Neutrophil (primary cell): ENCODE measurements around the gene KLHL33.

Experiments
- H3K27ac ChIP-seq: fragments of 200-600 bp; sonication (generic); 2 replicates; pipeline ENCODE4 v1.5.1; 2016; ENCODE audit warnings: mild to moderate bottlenecking, moderate library complexity
- H3K27me3 ChIP-seq: fragments of 200-600 bp; sonication (generic); 2 replicates; pipeline ENCODE4 v1.6.0; 2016; ENCODE audit warnings: mild to moderate bottlenecking
- H3K36me3 ChIP-seq: fragments of 200-600 bp; sonication (generic); 2 replicates; pipeline ENCODE4 v1.5.1; 2017
- H3K4me1 ChIP-seq, 2 experiments: fragments of 200-600 bp in 1 of 2; sonication (generic) in 1 of 2; 1 replicate in 1 of 2; 2 replicates in 1 of 2; pipeline versions ENCODE4 v1.5.1 to v1.6.1; 2013 to 2016; ENCODE audit warnings: low read depth in 1 of 2, low read length in 1 of 2, mild to moderate bottlenecking in 1 of 2, moderate library complexity in 1 of 2; ENCODE audit not compliant: control insufficient read depth in 1 of 2, insufficient read depth in 1 of 2
- H3K4me3 ChIP-seq, 2 experiments: fragments of 200-600 bp in 1 of 2; sonication (generic) in 1 of 2; 1 replicate in 1 of 2; 2 replicates in 1 of 2; pipeline ENCODE4 v1.5.1; 2013 to 2016; ENCODE audit warnings: low read depth in 1 of 2, low read length in 1 of 2, mild to moderate bottlenecking in 1 of 2, moderate library complexity in 1 of 2
- H3K9me3 ChIP-seq: fragments of 200-600 bp; sonication (generic); 2 replicates; pipeline ENCODE4 v1.5.1; 2016
- TF ChIP-seq, protein P1 (sequence below): fragments of 200-600 bp; sonication (generic); IDR thresholded peaks from 2 replicates; pipeline ENCODE4 v1.5.1; 2016; ENCODE audit warnings: antibody characterized with exemption

Gene KLHL33, protein sequence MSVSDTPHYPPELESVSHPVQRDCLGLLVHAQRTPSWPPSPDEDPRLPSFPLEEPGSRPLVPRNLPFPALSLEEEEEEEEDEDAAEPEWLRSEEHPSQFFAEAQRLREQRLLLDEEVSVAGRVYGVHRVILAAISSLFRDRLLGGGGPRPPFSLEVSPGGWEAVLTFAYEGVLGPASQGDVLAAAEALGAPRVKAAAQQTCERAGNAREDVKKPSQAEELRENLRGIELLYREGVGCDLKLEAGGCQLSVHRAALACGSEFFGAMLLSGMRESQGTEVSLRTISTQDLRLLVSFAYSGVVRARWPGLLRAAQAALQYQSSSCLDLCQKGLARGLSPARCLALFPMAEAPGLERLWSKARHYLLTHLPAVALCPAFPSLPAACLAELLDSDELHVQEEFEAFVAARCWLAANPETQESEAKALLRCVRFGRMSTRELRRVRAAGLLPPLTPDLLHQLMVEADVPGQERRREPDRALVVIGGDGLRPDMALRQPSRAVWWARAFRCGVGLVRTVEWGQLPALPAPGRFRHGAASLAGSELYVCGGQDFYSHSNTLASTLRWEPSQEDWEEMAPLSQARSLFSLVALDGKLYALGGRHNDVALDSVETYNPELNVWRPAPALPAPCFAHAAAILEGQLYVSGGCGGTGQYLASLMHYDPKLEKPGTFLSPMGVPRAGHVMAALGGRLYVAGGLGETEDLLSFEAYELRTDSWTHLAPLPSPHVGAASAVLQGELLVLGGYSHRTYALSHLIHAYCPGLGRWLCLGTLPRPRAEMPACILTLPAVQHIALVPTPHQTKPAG

GRCh38 chr14:20435582-20436362 is at the start of gene KLHL33:
KLHL33 (minus strand) TSS chr14:20436166; CDS start chr14:20435811, 355 bp downstream.
- Histone ChIP-seq H3K4me3 (no peak within 1 kb of the TSS), H3K36me3 (no peaks in the 10 kb centered on the region), H3K9me3 (no peaks in the 10 kb centered on the region), H3K4me1 (peaks cover 3 to 4% of the 10 kb centered on the region in 2 experiments), H3K27me3 (no peaks in the 10 kb centered on the region), H3K27ac (no peak within 1 kb of the TSS)
- TF ChIP-seq, protein P1, sequence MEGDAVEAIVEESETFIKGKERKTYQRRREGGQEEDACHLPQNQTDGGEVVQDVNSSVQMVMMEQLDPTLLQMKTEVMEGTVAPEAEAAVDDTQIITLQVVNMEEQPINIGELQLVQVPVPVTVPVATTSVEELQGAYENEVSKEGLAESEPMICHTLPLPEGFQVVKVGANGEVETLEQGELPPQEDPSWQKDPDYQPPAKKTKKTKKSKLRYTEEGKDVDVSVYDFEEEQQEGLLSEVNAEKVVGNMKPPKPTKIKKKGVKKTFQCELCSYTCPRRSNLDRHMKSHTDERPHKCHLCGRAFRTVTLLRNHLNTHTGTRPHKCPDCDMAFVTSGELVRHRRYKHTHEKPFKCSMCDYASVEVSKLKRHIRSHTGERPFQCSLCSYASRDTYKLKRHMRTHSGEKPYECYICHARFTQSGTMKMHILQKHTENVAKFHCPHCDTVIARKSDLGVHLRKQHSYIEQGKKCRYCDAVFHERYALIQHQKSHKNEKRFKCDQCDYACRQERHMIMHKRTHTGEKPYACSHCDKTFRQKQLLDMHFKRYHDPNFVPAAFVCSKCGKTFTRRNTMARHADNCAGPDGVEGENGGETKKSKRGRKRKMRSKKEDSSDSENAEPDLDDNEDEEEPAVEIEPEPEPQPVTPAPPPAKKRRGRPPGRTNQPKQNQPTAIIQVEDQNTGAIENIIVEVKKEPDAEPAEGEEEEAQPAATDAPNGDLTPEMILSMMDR: no peak

GRCh38 chr14:20482382-20482781 is 46.4 kb upstream of the KLHL33 start:
- H3K4me3 ChIP-seq: no peak overlapping the region
- no peaks in the 10 kb centered on the region for H3K9me3 ChIP-seq
- no peaks in the 10 kb centered on the region for H3K36me3 ChIP-seq
- TF ChIP-seq, protein P1: no peak
- no peak overlapping the region for H3K27ac ChIP-seq
- no peaks in the 10 kb centered on the region for H3K27me3 ChIP-seq
- H3K4me1 ChIP-seq: peaks cover 13 to 15% of the 10 kb centered on the region in 2 experiments

DNA sequence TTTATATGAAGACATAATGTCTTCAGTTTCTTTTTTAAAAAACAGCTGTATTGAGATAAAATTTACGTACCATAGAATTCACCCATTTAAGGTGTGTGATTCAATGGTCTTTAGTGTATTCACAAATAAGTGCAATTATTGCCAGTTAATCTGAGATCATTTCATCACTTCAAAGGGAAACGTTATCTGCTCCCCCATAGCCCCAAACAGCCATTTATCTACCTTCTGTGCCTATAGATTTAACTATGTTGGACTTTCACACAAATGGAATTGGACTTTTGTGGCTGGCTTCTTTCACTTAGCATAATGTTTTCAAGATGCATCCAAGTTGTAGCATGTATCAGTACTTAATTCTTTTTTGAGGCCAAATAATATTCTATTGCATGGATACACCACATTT is 42.9 kb upstream of the KLHL33 start:
- TF ChIP-seq, protein P1: no peak
- Histone ChIP-seq H3K4me1 (peaks cover 15 to 16% of the 10 kb centered on the region in 2 experiments), H3K36me3 (peaks cover 9% of the 10 kb centered on the region), H3K27ac (no peak overlapping the region), H3K4me3 (no peak overlapping the region), H3K27me3 (no peaks in the 10 kb centered on the region), H3K9me3 (no peaks in the 10 kb centered on the region)

- no peak overlapping the region for H3K4me3 ChIP-seq
- no peaks in the 10 kb centered on the region for H3K27me3 ChIP-seq
- peaks cover 15 to 16% of the 10 kb centered on the region in 2 experiments for H3K4me1 ChIP-seq
- H3K27ac ChIP-seq: peak overlapping the region; percentile 79
- TF ChIP-seq, protein P1: no peak
- peaks cover 16% of the 10 kb centered on the region for H3K36me3 ChIP-seq
- H3K9me3 ChIP-seq: no peaks in the 10 kb centered on the region
These were observed 41.4 kb upstream of the KLHL33 start for GRCh38 chr14:20477211-20477876.

- Histone ChIP-seq H3K4me3 (no peak overlapping the region), H3K36me3 (peaks cover 16% of the 10 kb centered on the region), H3K27me3 (no peaks in the 10 kb centered on the region), H3K9me3 (no peaks in the 10 kb centered on the region), H3K4me1 (peaks cover 16 to 18% of the 10 kb centered on the region in 2 experiments), H3K27ac (peak overlapping the region; percentile 79)
- TF ChIP-seq, protein P1: no peak
These were observed 40.8 kb upstream of the KLHL33 start for GRCh38 chr14:20476776-20477175.
